ENCODE measurements around the gene THEMIS. TPM values are rescaled to one million over a fixed set of nuclear protein-coding genes. Genes with fewer than 3 reads are reported as not detected.

The THEMIS gene
- total and polyA plus RNA-seq, 10 of the 15 experiments (the other 5 are each of a cell fraction or from before 2014, with no cell fraction given) = 0.06 to 1.5 (median 0.08) TPM; not detected in 6

- no peak for TF ChIP-seq SPI1 (IDR thresholded peaks at IDR 0.05; ENCODE audit: borderline replicate concordance, insufficient read depth, low read depth, low read length)
Observed at GRCh38 chr6:127813699-127814027, 87.2 kb downstream of the THEMIS start (continued).

- CTCF ChIA-PET = no interaction called here
- 0 out of 3 replicates have a peak, but pooled peaks have one; percentile 26 for ATAC-seq
- TF ChIP-seq IRF5 (IDR thresholded peaks at IDR 0.05; ENCODE audit: borderline replicate concordance) = no peak
- TF ChIP-seq EP300 (IDR thresholded peaks at IDR 0.05; ENCODE audit: borderline replicate concordance in 1 of 2, control insufficient read depth in 1 of 2, low read depth in 2 of 2, low read length in 2 of 2) = no peak
- TF ChIP-seq BMI1 (IDR thresholded peaks at IDR 0.05; ENCODE audit: borderline replicate concordance) = no peak
- TF ChIP-seq RUNX3 (IDR thresholded peaks at IDR 0.05; ENCODE audit: low read length) = no peak
- TF ChIP-seq NR2F1 (conservative IDR thresholded peaks at IDR 0.05) = no peak
- TF ChIP-seq SUZ12 (IDR thresholded peaks at IDR 0.05; ENCODE audit: unreplicated experiment) = no peak
- TF ChIP-seq ASH2L (IDR thresholded peaks at IDR 0.05; ENCODE audit: borderline replicate concordance, low read depth) = no peak
- TF ChIP-seq MYB (IDR thresholded peaks at IDR 0.05; ENCODE audit: borderline replicate concordance, low read depth, low read length) = no peak
- no peak for TF ChIP-seq IKZF1 (conservative IDR thresholded peaks at IDR 0.05)
- TF ChIP-seq ATF2 (IDR thresholded peaks at IDR 0.05; ENCODE audit: low read length) = no peak
- TF ChIP-seq SMAD1 (IDR thresholded peaks at IDR 0.05; ENCODE audit: low read depth, partially characterized antibody) = no peak
- no peak for TF ChIP-seq YY1 (IDR thresholded peaks at IDR 0.05; ENCODE audit: low read depth, low read length)
- TF ChIP-seq CEBPZ (IDR thresholded peaks at IDR 0.05; ENCODE audit: low read depth, low read length) = no peak
Observed at GRCh38 chr6:127812985-127813698, 87.7 kb downstream of the THEMIS start.

More at GRCh38 chr6:127812985-127813698, 87.7 kb downstream of the THEMIS start:
- ChIA-PET POLR2A (interaction anchor here (0.5 kb wide), 1 partner anchor 275 kb away, joined by 4 read pairs; no protein-coding TSS in a partner anchor), SMC1A (ENCODE audit: uncharacterized antibody, unreplicated experiment) (interaction anchor here (1.1 kb wide), 1 partner anchor 10 kb away, joined by 6 read pairs; no protein-coding TSS in a partner anchor), RAD21 (ENCODE audit: unreplicated experiment) (no interaction called here)
- no TSS peak for BruUV-seq (replicated peaks)
- DNase-seq (ENCODE audit: low read depth, low spot score) (no peak), FAIRE-seq (no peak)
- Histone ChIP-seq H3K27ac (ENCODE audit: control insufficient read depth, insufficient read depth) (no peak overlapping the region), H2AFZ (ENCODE audit: control insufficient read depth, low read depth, low read length) (no peak overlapping the region), H3K4me3 (no peak overlapping the region), H3K36me3 (ENCODE audit: control insufficient read depth in 2 of 2, insufficient read depth in 2 of 2, low read length in 1 of 2) (no peaks in the 10 kb centered on the region), H4K20me1 (ENCODE audit: control insufficient read depth, insufficient read depth) (no peaks in the 10 kb centered on the region), H3K27me3 (replicated peaks in 1 of 2; ENCODE audit: control insufficient read depth in 2 of 2, insufficient read depth in 2 of 2, low read length in 1 of 2) (no peaks in the 10 kb centered on the region), H3K4me1 (ENCODE audit: control insufficient read depth, insufficient read depth, low read length) (no peaks in the 10 kb centered on the region), H3K4me2 (ENCODE audit: control insufficient read depth, insufficient read depth) (no peak overlapping the region), H3K9ac (ENCODE audit: control insufficient read depth, insufficient read depth, low read length) (no peak overlapping the region), H3K9me3 (replicated peaks; ENCODE audit: control insufficient read depth, insufficient read depth, low read length) (no peaks in the 10 kb centered on the region), H3K79me2 (ENCODE audit: control insufficient read depth, insufficient read depth, low read length) (no peaks in the 10 kb centered on the region)
- 28% methylated on average over 16 of the region's 16 CpGs for WGBS (ENCODE audit: insufficient coverage, insufficient replicate concordance, low lambda C conversion rate, missing lambda C conversion rate)
- intact Hi-C loops (cut with micrococcal nuclease; ENCODE audit: unreplicated experiment) = no loop called here
- in situ Hi-C loops (cut with MboI) = no loop called here

All from GM12878 (cell line).